Stimulated activated CD8-positive, alpha-beta memory T cell treated with anti-CD3 and anti-CD28 coated beads, Interleukin-2, amount 100 ng/mL, for 1 hour (primary cell): ENCODE measurements around the gene SNX30.

ENCODE experiments used
- DNase-seq, 2 donors: peaks; one replicate each; pipeline ENCODE4 v3.0.0-alpha.2; 2020; ENCODE audit warnings: low read depth in 2 of 2

Gene SNX30

GRCh38 chr9:112858005-112858404 lies 107.4 kb downstream of the SNX30 start:
- DNase-seq, result no peak

GRCh38 chr9:112858625-112859147 lies 108.1 kb downstream of the SNX30 start:
- DNase-seq, result no peak

- no peak for DNase-seq
These were observed 109.9 kb downstream of the SNX30 start for GRCh38 chr9:112860451-112860850.

GRCh38 chr9:112861155-112861554 lies 110.6 kb downstream of the SNX30 start:
- DNase-seq, result no peak

- no peak for DNase-seq
These were observed 111.3 kb downstream of the SNX30 start for GRCh38 chr9:112861638-112862555.

- no peak for DNase-seq
These were observed 112.7 kb downstream of the SNX30 start for GRCh38 chr9:112863214-112863613.

- no peak for DNase-seq
These were observed 113.2 kb downstream of the SNX30 start for GRCh38 chr9:112863746-112864145.

- no peak for DNase-seq
These were observed 113.8 kb downstream of the SNX30 start for GRCh38 chr9:112864403-112864802.

GRCh38 chr9:112864982-112865381 lies 114.4 kb downstream of the SNX30 start:
- DNase-seq, result no peak

- no peak for DNase-seq
These were observed 116.2 kb downstream of the SNX30 start for GRCh38 chr9:112866662-112867274.

GRCh38 chr9:112867275-112867991 lies 116.9 kb downstream of the SNX30 start:
- DNase-seq, result no peak

GRCh38 chr9:112868461-112868860 lies 117.9 kb downstream of the SNX30 start:
- no peak for DNase-seq

- no peak for DNase-seq
These were observed 118.5 kb downstream of the SNX30 start for GRCh38 chr9:112869041-112869529.

- DNase-seq, result no peak
These were observed 119.4 kb downstream of the SNX30 start for GRCh38 chr9:112869917-112870316.

GRCh38 chr9:112870556-112870955 lies 120.0 kb downstream of the SNX30 start:
- DNase-seq, result no peak

GRCh38 chr9:112872019-112872418 lies 121.5 kb downstream of the SNX30 start:
- no peak for DNase-seq

GRCh38 chr9:112873773-112874405 lies 123.3 kb downstream of the SNX30 start:
- DNase-seq, result no peak

- DNase-seq, result no peak
These were observed 128.2 kb downstream of the SNX30 start for GRCh38 chr9:112878752-112879151.

GRCh38 chr9:112880650-112881049 lies 130.1 kb downstream of the SNX30 start:
- DNase-seq, result no peak

- no peak for DNase-seq
These were observed 130.8 kb downstream of the SNX30 start for GRCh38 chr9:112881331-112881730.

- no peak for DNase-seq
These were observed 133.5 kb downstream of the SNX30 start for GRCh38 chr9:112884101-112884500.

- no peak for DNase-seq
These were observed 134.2 kb downstream of the SNX30 start for GRCh38 chr9:112884721-112885120.
